SK-N-SH treated with all-trans-retinoic acid at 6 μM for 48 hours (cell line): ENCODE data around the gene PPP1R10.

Experiments used
- CSDC2 ChIP-seq: fragments of 250-450 bp; sonication (Bioruptor Pico); IDR thresholded peaks from 2 replicates; pipeline ENCODE4 v1.5.0; 2020; ENCODE audit warnings: mild to moderate bottlenecking, moderate library complexity
- ESRRG ChIP-seq: fragments of 250-450 bp; sonication (Bioruptor Pico); IDR thresholded peaks from 2 replicates; pipeline ENCODE4 v1.6.1; 2021; ENCODE audit warnings: mild to moderate bottlenecking
- OSR1 ChIP-seq: fragments of 250-450 bp; sonication (Bioruptor Pico); IDR thresholded peaks from 2 replicates; pipeline ENCODE4 v1.8.0; 2022; ENCODE audit warnings: moderate library complexity, mild to moderate bottlenecking, inconsistent platforms
- PATZ1 ChIP-seq: fragments of 250-450 bp; sonication (Bioruptor Pico); IDR thresholded peaks from 2 replicates; pipeline ENCODE4 v1.8.0; 2020; ENCODE audit warnings: mild to moderate bottlenecking, moderate library complexity, borderline replicate concordance
- POU6F1 ChIP-seq: fragments of 250-450 bp; sonication (Bioruptor Pico); IDR thresholded peaks from 2 replicates; pipeline ENCODE4 v1.8.0; 2021; ENCODE audit warnings: low read depth, mild to moderate bottlenecking, moderate library complexity, borderline replicate concordance
- PPARA ChIP-seq: fragments of 250-450 bp; sonication (Bioruptor Pico); IDR thresholded peaks from 2 replicates; pipeline ENCODE4 v1.5.0; 2020; ENCODE audit warnings: mild to moderate bottlenecking, borderline replicate concordance
- RARB ChIP-seq: fragments of 250-450 bp; sonication (Bioruptor Pico); IDR thresholded peaks from 2 replicates; pipeline ENCODE4 v1.8.0; 2021; ENCODE audit warnings: mild to moderate bottlenecking, moderate library complexity
- TCF4 ChIP-seq: fragments of 250-450 bp; sonication (Bioruptor Pico); IDR thresholded peaks from 2 replicates; pipeline ENCODE4 v1.8.0; 2021; ENCODE audit warnings: mild to moderate bottlenecking, moderate library complexity, borderline replicate concordance
- ZFP3 ChIP-seq: fragments of 250-450 bp; sonication (Bioruptor Pico); IDR thresholded peaks from 2 replicates; pipeline ENCODE4 v1.5.0; 2020; ENCODE audit warnings: mild to moderate bottlenecking, moderate library complexity
- ZFP30 ChIP-seq: fragments of 450-650 bp; formaldehyde crosslinking; IDR thresholded peaks from 2 replicates; pipeline ENCODE4 v1.5.0; 2022; ENCODE audit warnings: mild to moderate bottlenecking, moderate library complexity
- ZNF565 ChIP-seq: fragments of 450-650 bp; formaldehyde crosslinking; conservative IDR thresholded peaks from 2 replicates; pipeline ENCODE4 v1.5.0; 2020; ENCODE audit warnings: low read depth, mild to moderate bottlenecking, moderate library complexity
- ZNF70 ChIP-seq: fragments of 450-650 bp; formaldehyde crosslinking; IDR thresholded peaks from 2 replicates; pipeline ENCODE4 v1.5.0; 2020; ENCODE audit warnings: mild to moderate bottlenecking, moderate library complexity
- TF ChIP-seq, protein P1 (sequence below): fragments of 250-450 bp; sonication (Bioruptor Pico); IDR thresholded peaks from 2 replicates; pipeline ENCODE4 v1.5.1; 2020; ENCODE audit warnings: low read depth, mild to moderate bottlenecking, moderate library complexity

- TF ChIP-seq ZNF70 (CRISPR knock-in tag) (no peak), PATZ1 (no peak; the same call in 1 of the 2 replicates), ESRRG (CRISPR knock-in tag) (no peak), ZNF565 (CRISPR knock-in tag) (no peak), ZFP30 (CRISPR knock-in tag) (no peak; the same call in 1 of the 2 replicates), RARB (CRISPR knock-in tag) (no peak), PPARA (no peak), CSDC2 (no peak), OSR1 (CRISPR knock-in tag) (no peak), TCF4 (CRISPR knock-in tag) (no peak), POU6F1 (CRISPR knock-in tag) (no peak), ZFP3 (no peak)
- TF ChIP-seq, protein P1, sequence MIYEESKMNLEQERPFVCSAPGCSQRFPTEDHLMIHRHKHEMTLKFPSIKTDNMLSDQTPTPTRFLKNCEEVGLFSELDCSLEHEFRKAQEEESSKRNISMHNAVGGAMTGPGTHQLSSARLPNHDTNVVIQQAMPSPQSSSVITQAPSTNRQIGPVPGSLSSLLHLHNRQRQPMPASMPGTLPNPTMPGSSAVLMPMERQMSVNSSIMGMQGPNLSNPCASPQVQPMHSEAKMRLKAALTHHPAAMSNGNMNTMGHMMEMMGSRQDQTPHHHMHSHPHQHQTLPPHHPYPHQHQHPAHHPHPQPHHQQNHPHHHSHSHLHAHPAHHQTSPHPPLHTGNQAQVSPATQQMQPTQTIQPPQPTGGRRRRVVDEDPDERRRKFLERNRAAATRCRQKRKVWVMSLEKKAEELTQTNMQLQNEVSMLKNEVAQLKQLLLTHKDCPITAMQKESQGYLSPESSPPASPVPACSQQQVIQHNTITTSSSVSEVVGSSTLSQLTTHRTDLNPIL: 0 out of 2 replicates have a peak, but pooled peaks have one; percentile 9
Measured at GRCh38 chr6:30615958-30616810, 859 bp downstream of the PPP1R10 start.
